GM18526 (cell line): ENCODE data around the gene ATG10.

Experiments used
- POLR2A ChIP-seq: IDR thresholded peaks from 3 replicates; pipeline ENCODE4 v1.6.1; 2011; ENCODE audit not compliant: insufficient read length; ENCODE audit errors: extremely low read depth

ATG10 gene

GRCh38 chr5:82218374-82219156 is 246.7 kb downstream of the ATG10 start:
- TF ChIP-seq POLR2A, result no peak

GRCh38 chr5:82221020-82221419 is 249.2 kb downstream of the ATG10 start:
- TF ChIP-seq POLR2A, result no peak

GRCh38 chr5:82222597-82223574 is 251.1 kb downstream of the ATG10 start:
- no peak for TF ChIP-seq POLR2A

GRCh38 chr5:82225525-82226172 is 253.8 kb downstream of the ATG10 start:
- TF ChIP-seq POLR2A, result no peak

DNA sequence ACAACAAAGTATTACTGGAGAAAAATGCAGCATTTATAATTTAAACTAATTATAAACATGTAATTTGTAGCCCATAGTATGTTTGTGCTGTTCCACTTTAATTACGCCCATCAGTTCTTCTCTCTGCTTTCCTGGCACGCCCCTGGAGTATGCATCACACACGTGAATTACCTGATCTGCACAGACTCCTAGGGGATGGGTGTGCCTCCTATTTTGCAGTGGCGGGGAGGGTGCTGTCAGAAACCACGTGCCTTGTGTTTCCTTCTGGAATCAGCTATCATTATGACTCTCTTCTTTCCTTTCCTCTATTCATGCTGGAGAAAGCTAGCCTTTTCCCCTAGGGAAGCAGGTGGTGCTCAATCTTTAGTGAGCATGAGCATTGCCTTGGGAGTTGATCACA is 263.1 kb downstream of the ATG10 start:
- TF ChIP-seq POLR2A, result no peak

DNA sequence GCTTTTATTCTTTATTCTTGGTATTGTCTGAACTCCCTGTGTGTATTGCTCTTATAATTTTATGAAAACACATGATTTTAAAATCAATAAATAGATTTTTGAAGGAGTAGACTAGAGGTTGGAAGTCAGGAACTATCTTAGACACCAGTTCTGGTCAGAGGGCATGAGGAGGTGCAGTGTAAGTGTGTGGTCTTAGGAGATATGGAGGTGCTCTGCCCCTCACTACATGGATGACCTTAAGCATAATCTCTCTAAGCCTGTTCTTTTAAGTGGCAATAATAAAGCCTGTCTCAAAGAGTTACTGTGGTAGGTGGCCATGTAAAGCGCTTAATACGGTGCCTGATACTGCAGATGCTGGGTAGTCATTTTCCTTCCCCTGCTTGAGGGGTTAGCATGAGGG is 272.3 kb downstream of the ATG10 start:
- TF ChIP-seq POLR2A, result no peak

DNA sequence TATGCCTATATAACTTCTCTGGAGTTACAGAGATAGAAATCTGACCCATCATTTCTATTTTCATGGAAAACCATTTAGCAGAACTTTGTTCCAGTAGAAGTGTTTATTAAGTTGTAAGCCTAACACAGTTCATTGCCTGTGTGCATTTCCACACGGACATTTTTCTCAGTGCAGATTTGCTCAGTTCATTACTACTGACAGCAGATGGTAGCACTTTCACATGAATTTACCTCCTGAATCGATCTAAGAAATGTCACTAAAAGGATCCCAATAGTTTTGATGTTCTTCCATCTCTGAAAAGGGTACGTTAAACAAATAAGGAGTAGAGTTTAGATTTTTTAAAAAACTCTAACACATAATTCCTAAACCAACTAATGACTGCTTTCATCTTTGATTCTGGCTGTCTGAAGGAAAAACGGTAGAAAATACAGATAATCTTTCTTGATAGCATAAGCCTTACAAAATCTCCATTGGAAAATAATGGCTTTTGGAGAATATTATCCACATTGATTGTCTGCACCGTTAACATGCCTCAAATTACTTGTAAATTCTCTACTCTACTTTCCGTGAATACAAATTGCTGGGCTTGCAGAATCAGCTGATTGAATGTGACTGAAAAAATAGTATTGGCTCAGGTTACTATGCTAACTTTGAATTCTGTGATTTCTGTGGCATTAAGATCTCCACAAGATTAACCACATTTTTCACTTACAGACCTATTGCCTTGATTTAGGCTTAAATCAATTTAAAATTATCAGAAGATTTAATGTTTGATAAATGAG is 273.2 kb downstream of the ATG10 start:
- no peak for TF ChIP-seq POLR2A

DNA sequence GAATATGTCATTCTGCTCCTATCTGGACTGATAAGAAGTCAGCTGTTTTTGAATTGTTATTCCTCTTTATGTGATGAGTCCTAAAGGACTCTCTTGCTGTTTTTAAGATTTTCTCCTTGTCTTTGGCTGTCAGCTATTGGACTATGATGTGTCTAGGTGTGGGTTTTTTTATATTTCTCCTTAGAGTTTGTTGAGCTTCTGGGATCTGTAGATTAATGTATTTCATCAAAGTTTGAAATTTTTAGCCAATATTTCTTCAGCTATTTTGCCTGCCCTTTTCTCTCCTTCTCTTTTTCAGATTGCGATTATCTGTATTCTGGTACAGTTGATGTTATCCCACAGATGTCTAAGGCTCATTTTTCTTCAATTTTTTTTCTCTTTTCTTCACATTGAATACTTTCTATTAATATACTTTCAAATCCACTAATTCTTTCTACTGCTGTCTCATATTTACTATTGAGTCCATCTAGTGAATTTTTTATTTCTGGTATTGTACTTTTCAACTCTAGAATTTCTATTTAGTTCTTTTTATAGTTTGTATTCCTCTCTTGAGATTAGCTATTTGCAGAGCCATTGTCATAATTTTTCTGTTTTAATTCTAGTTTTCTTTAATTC is 275.2 kb downstream of the ATG10 start:
- no peak for TF ChIP-seq POLR2A

DNA sequence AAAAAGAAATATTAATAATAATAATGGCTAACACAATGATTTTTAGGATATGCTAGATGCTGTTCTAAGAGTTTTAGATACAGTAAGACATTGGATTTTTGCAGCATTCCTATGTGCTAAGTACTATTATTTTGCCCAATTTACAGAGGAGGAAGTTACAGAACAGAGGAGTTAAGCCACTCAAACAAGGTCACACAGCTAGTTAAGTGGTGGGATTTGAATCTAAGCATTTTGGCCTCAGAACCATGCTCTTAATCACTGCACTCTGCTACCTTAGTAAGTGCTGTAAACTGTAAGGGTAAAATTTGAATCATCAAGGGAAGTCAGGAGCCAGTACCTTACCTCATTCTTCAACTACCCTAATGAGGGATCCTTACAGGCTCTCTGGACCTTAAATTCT is 280.9 kb downstream of the ATG10 start:
- TF ChIP-seq POLR2A, result no peak

DNA sequence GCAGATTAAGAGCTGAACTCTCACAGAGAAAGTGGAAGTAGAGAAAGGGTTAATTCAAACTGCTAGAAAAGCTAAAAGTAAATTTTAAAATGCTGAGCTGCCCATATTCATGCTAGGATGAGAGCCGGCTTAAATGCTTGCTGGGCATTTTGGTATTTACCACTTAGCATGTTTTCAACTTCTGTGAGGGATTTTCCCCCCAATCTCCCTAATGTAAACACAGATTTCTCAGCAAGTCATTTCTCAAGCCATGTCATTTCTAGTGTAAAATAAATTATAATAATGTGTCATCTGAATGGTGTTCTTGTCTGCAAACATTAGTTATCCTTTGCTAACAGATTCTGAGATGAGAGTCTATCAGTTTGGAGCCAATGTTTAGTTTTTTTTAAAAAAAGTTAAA is 284.0 kb downstream of the ATG10 start:
- no peak for TF ChIP-seq POLR2A

DNA sequence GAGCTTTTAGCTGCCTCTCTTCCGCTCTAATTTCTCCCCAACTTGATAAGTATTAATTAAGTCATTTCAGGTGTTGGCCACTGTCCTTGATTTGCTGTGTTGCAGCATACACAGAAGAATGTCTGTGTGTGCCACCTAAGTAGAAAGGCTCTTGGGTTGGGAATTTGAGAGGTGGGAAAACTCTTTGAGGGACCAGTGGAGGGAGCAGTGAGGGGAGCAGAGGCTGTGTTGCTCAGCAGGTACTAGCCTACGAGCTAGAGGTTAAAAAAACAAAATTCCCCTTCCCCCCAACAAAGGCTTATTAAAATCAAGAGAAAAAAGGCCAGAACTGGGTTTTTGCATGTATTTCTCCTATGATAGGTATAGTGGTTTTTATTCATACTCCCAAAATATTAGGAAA is 285.4 kb downstream of the ATG10 start:
- no peak for TF ChIP-seq POLR2A

DNA sequence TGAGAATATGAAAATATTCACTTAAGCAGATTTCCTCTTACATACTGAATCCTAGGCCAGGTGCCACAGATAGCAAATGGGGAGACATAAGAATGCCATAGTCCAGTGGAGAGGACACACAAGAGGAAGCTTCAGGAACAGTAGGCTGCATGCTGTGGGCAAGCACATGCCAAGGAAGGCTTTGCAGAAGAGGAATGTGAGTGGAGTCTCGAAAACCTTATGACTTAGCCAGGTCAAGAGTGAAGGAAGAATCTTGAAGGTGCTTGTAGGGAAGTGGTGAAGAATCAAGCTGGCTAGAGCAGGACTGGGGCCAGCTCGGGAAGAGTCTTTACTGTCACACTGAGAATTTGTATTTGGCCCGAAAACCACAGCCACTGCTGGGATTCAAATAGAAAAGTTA is 285.9 kb downstream of the ATG10 start:
- TF ChIP-seq POLR2A, result no peak

DNA sequence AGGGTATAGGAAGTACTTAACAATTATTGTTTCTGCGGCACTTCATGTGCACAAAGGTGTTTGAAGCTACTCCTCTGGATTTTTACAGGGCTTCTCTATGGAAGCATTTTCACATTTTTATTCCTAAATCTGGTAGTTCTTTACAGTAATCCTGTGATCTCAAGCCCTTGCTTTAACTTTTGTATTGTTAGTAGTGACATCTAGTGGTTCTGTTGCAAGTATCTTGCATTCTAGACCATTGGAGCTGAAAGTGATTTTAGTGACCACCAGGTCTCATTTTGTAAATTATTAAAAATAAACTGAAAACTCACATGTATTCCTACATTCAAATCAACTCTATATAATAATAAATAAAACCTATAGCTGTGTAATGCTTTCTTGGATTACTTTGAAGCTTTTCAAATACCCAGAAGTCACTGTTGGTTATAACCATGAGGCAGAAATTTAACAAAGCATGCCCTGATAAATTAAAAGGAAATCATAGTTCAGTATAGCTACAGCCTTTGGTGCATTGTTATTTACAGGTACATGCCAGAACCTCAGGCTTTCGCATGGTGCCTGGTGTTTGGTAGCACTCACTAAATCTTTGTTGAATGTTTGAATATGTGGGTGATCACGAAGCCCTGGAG is 287.5 kb downstream of the ATG10 start:
- TF ChIP-seq POLR2A, result no peak

DNA sequence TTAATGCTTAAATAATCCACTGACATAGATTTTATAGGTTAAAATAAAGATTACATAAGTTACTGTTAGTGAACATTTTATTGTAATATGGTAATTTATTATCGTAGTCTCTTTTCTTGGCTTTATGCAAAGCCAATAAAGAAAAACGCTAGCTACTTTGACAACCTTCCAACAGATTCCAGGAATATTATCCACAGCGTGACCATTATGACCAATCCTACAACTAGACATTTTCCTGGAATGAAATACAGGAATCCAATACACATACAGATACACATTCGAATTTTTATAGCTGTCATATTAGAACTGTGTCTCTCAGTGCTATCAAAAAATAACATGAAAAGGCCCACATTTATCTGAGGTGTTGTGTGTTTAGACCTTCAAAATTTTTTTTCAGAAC is 293.2 kb downstream of the ATG10 start:
- no peak for TF ChIP-seq POLR2A

- peak; percentile 20 for TF ChIP-seq POLR2A
Measured at GRCh38 chr5:82272571-82273356, 300.9 kb downstream of the ATG10 start.
